Prostate gland (tissue), 2 donors: ENCODE results near the gene IL24. TPM values are rescaled to one million over a fixed set of nuclear protein-coding genes. Genes with fewer than 3 reads are reported as not detected.

Source experiments
- DNase-seq: peaks from one replicate; pipeline ENCODE4 v3.0.0-alpha.2; 2019; ENCODE audit warnings: low spot score
- H3K27ac ChIP-seq, 2 donors: fragments of 200-600 bp; sonication (generic); 2 replicates each; pipeline ENCODE4 v1.5.1; 2017 to 2019
- H3K27me3 ChIP-seq: fragments of 200-600 bp; sonication (generic); replicated peaks from 2 replicates; pipeline ENCODE4 v1.5.1; 2019; ENCODE audit not compliant: insufficient read depth
- H3K36me3 ChIP-seq, 2 donors: fragments of 200-600 bp; sonication (generic); 1 replicate in 1 of 2; 2 replicates in 1 of 2; pipeline versions ENCODE4 v1.5.1 to v1.8.1; 2017 to 2019
- H3K4me1 ChIP-seq: fragments of 200-600 bp; sonication (generic); replicated peaks from 2 replicates; pipeline ENCODE4 v1.5.1; 2019
- H3K4me3 ChIP-seq, 2 donors: fragments of 200-600 bp; sonication (generic); 2 replicates each; pipeline ENCODE4 v1.5.1; 2017 to 2019
- H3K9me3 ChIP-seq: fragments of 200-600 bp; sonication (generic); 2 replicates; pipeline ENCODE4 v1.5.1; 2017
- POLR2A ChIP-seq: fragments of 450-650 bp; IDR thresholded peaks from one replicate; pipeline ENCODE4 v1.6.1; 2016; ENCODE audit warnings: antibody characterized with exemption, mild to moderate bottlenecking
- POLR2AphosphoS5 ChIP-seq: sonication (generic); formaldehyde crosslinking; IDR thresholded peaks from one replicate; pipeline ENCODE4 v1.6.1; 2017; ENCODE audit warnings: antibody characterized with exemption
- WGBS: methylation state at CpG from one replicate; pipeline ENCODE4 v1.1.5; 2018; 5-methylcytosine and 5-hydroxymethylcytosine counted together
- intact Hi-C: fragments of 100-400 bp; cut with DNase I; formaldehyde crosslinking; loops from one replicate; pipeline ENCODE4 v1.14.2; 2022
- total RNA-seq, 2 donors: library from RNA; depleted of rRNA; stranded (reverse); fragments of >200 nt; gene quantifications; one replicate each; pipeline ENCODE4 v1.1.0, GENCODE V29; 2016
- TF ChIP-seq, protein P1 (sequence below), 4 experiments: fragments of 200-600 bp in 2 of 4; fragments of 450-650 bp in 2 of 4; sonication (generic) in 2 of 4; IDR thresholded peaks; 1 replicate in 3 of 4; 2 replicates in 1 of 4; pipeline ENCODE4 v1.5.1; 2016 to 2019; ENCODE audit warnings: antibody characterized with exemption in 4 of 4, mild to moderate bottlenecking in 2 of 4, moderate library complexity in 2 of 4

IL24 gene
- total RNA-seq, 2 donors from 2014 or later: not detected

DNA sequence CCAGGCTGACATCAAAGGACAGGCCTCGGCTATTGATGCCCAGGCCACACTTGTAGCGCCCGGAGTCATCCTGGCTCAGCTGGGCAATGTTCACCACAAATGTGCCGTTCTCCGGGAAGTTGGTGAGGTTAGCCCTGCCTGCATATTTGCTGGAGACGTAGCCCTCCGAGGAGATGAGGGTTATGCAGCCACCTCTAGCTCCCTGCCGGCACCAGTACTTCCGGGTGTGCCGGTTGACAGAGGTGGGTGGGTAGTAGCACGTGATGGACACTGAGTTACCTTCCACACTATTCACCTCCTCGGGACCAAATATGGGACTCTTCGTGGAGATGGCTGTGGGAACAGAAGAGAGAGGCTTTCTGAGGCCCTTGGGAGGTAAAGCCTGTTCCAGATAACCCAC is 41.9 kb downstream of the IL24 start:
- DNase-seq: no peak
- no peak overlapping the region for H3K4me3 ChIP-seq
- H3K9me3 ChIP-seq: no peaks in the 10 kb centered on the region
- 90% methylated on average over 13 of the region's 13 CpGs for WGBS
- no peaks in the 10 kb centered on the region for H3K27me3 ChIP-seq
- no peaks in the 10 kb centered on the region for H3K4me1 ChIP-seq
- intact Hi-C loops: no loop called here
- no peak overlapping the region for H3K27ac ChIP-seq
- TF ChIP-seq POLR2A: no peak
- TF ChIP-seq POLR2AphosphoS5: no peak
- TF ChIP-seq, protein P1, sequence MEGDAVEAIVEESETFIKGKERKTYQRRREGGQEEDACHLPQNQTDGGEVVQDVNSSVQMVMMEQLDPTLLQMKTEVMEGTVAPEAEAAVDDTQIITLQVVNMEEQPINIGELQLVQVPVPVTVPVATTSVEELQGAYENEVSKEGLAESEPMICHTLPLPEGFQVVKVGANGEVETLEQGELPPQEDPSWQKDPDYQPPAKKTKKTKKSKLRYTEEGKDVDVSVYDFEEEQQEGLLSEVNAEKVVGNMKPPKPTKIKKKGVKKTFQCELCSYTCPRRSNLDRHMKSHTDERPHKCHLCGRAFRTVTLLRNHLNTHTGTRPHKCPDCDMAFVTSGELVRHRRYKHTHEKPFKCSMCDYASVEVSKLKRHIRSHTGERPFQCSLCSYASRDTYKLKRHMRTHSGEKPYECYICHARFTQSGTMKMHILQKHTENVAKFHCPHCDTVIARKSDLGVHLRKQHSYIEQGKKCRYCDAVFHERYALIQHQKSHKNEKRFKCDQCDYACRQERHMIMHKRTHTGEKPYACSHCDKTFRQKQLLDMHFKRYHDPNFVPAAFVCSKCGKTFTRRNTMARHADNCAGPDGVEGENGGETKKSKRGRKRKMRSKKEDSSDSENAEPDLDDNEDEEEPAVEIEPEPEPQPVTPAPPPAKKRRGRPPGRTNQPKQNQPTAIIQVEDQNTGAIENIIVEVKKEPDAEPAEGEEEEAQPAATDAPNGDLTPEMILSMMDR (IDR thresholded peaks at IDR 0.05): no peak
- H3K36me3 ChIP-seq: no peaks in the 10 kb centered on the region

GRCh38 chr1:206939841-206940587 is 42.8 kb downstream of the IL24 start:
- intact Hi-C loops: no loop called here
- Histone ChIP-seq H3K27me3 (no peaks in the 10 kb centered on the region), H3K9me3 (no peaks in the 10 kb centered on the region), H3K4me3 (no peak overlapping the region), H3K36me3 (no peaks in the 10 kb centered on the region), H3K27ac (no peak overlapping the region), H3K4me1 (no peaks in the 10 kb centered on the region)
- DNase-seq: peak; percentile 26
- WGBS: 46% methylated on average over 9 of the region's 9 CpGs
- TF ChIP-seq POLR2A (no peak), POLR2AphosphoS5 (no peak)
- TF ChIP-seq, protein P1 (IDR thresholded peaks at IDR 0.05): no peak

GRCh38 chr1:206940588-206940936 is 43.3 kb downstream of the IL24 start:
- WGBS: 98% methylated on average over 3 of the region's 3 CpGs
- TF ChIP-seq POLR2A: no peak
- TF ChIP-seq, protein P1 (IDR thresholded peaks at IDR 0.05): no peak
- no peak for TF ChIP-seq POLR2AphosphoS5
- H3K9me3 ChIP-seq: no peaks in the 10 kb centered on the region
- no peaks in the 10 kb centered on the region for H3K27me3 ChIP-seq
- intact Hi-C loops: no loop called here
- no peak for DNase-seq
- H3K4me1 ChIP-seq: no peaks in the 10 kb centered on the region
- H3K4me3 ChIP-seq: no peak overlapping the region
- no peaks in the 10 kb centered on the region for H3K36me3 ChIP-seq
- H3K27ac ChIP-seq: no peak overlapping the region

DNA sequence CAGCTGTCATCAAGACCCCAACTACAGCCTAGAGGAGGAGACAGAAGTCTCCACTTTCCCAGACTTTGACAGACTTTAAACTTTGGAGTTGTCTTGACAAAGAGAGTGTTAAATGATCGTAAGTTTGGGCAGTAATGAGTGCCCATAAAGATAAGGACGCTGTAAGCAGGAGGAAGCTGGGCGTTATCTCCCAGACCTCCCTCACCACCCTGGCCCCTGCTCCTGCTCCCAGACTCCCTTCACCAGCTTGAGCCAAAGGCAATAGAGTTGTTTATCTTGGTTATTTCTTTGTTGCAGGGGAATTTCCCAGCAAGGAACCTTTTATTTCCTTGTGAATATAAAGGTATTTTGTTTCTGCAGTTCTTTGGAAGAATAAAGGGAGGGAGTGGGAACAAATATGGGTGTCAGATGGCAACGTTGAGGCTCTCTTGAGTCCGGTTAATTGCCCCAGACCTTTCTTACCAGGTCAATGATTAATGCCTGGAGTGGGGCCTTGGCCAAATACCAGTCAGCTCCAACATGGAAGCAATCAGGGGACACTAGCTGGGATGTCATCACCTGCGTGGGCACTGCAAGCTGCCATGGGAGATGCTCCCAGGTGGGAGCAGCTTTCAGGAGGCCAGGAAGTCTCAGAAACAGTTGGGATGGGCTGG is 44.6 kb downstream of the IL24 start:
- DNase-seq: no peak
- no peaks in the 10 kb centered on the region for H3K9me3 ChIP-seq
- TF ChIP-seq POLR2AphosphoS5 (no peak), POLR2A (no peak)
- TF ChIP-seq, protein P1 (IDR thresholded peaks at IDR 0.05): no peak
- WGBS: 16% methylated on average over 6 of the region's 6 CpGs
- intact Hi-C loops: no loop called here
- H3K4me1 ChIP-seq: no peaks in the 10 kb centered on the region
- H3K4me3 ChIP-seq: no peak overlapping the region
- H3K27ac ChIP-seq: no peak overlapping the region
- no peaks in the 10 kb centered on the region for H3K27me3 ChIP-seq
- no peaks in the 10 kb centered on the region for H3K36me3 ChIP-seq

DNA sequence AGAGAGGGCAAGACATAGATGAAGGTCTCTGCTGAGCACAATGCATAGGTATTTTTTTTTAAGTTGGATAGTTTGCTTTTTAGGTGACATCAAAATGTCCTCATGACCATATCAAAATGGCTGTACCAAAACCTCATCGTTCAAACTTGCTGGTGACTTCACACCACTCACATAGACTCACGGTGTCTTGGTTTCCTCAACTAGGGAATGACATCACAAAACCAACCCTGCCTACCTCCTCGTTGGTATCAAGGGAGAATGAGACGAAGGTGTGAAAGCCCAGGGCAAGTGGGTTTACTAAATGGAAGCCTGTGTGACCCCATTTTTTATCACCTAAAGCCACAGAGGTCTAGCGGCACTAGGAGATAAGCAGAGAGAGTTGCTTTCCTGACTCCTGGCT is 47.5 kb downstream of the IL24 start:
- intact Hi-C loops: no loop called here
- Histone ChIP-seq H3K27ac (no peak overlapping the region), H3K27me3 (no peaks in the 10 kb centered on the region), H3K4me1 (no peaks in the 10 kb centered on the region), H3K9me3 (no peaks in the 10 kb centered on the region), H3K4me3 (no peak overlapping the region), H3K36me3 (no peaks in the 10 kb centered on the region)
- no peak for DNase-seq
- no peak for TF ChIP-seq POLR2A
- TF ChIP-seq, protein P1 (IDR thresholded peaks at IDR 0.05): no peak
- no peak for TF ChIP-seq POLR2AphosphoS5
- 74% methylated on average over 5 of the region's 5 CpGs for WGBS
